Ureter (tissue), 1 donor: ENCODE measurements around the gene GCK. TPM values are rescaled to one million over a fixed set of nuclear protein-coding genes. Genes with fewer than 3 reads are reported as not detected.
"Not testable (repeated sequence)": the region's sequence is repeated elsewhere in the genome, so short reads cannot be mapped to it uniquely, and the experiment has no call there.

Source experiments
- DNase-seq: peaks from one replicate; pipeline ENCODE4 v3.0.0-alpha.2; 2020; ENCODE audit warnings: low spot score
- total RNA-seq: library from RNA; stranded (reverse); gene quantifications from one replicate; pipeline ENCODE4 v1.2.4, GENCODE V29; 2023
- donor health status: DM: yes; HTN: yes; CAD: no.

The GCK gene
- total RNA-seq, 1 donor from 2014 or later, result 0.39 TPM

DNA sequence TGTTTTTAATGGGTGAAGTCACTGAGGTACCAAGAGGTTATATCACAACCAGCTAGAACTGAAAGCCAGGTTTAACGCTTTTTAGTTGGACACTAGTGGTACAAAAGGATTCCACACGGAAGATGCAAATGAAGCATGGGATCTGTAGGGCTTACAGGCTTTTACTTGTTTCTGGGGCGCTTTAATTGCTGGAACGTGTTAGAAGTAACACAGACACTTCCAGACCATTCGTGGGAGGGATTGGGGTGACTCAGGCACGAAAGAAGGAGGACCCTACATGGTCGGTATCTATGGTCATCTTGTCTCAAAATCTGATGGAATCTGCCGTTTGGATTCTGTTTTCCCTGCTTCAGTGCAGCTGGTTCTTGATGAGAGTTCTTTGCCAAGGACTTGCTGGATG, 12.6 kb upstream of the GCK start:
- no peak for DNase-seq

DNA sequence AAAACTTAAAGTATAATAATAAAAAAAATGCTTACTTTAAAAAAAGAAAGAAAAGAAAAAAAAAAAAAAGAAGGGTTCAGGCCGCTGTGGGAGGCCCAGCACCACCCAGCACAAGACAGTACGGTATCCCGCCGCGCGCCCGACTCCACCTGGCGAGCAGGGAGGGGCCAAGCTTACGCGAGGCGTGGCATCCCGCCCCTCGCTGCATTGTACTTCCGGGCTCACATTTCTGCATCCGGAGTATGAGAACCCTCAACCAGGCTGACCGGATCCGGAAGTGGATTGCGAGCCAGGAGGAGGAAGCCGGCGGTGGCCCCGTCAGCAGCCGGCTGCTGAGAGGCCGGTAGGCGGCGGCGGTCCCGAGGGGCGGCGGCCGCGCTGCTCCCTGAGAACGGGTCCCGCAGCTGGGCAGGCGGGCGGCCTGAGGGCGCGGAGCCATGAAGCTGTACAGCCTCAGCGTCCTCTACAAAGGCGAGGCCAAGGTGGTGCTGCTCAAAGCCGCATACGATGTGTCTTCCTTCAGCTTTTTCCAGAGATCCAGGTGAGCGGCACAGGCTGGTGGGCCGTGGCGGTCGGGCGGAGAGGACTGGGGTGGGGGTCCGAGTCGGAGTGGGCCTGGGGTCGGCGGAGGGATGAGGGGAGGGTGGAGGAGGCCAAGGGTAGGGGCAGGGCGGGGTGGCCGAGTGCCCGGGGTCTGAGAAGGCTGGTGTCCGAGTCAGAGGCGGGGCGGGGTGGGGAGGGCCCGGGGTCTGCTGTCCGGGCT, 11.6 kb upstream of the GCK start, which contains the start of gene YKT6:
TSS of gene YKT6 (plus strand) at position 280 of the 763 bp plus-strand sequence. CDS start at position 438, 158 bp downstream.
- DNase-seq, result peak; percentile 96

DNA sequence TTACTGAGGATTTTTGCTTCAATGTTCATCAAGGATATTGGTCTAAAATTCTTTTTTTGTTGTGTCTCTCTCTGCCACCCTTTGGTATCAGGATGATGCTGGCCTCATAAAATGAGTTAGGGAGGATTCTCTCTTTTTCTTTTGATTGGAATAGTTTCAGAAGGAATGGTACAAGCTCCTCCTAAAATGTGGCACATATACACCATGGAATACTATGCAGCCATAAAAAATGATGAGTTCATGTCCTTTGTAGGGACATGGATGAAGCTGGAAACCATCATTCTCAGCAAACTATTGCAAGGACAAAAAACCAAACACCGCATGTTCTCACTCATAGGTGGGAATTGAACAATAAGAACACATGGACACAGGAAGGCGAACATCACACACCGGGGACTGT, 10.9 kb upstream of the GCK start:
- DNase-seq, result not testable (repeated sequence)

DNA sequence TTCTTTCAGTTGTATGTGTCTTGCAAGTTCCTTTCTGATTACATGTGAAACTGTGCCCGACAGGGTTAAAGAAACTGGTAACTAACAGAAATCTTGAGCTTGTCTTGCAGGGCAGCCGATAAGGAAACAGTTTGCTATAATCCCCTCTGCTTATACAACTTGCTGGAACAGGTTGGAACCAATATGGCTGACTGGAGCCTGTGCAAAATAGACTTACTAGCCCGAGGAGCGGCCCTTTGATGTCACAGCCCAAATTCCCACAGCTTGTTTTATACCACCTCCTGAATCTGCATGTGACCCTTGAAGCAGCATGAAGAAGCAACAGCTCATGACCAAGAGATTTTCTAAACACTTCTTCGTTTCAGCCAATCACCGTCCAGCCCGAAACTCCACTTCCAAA, 8.2 kb upstream of the GCK start:
- no peak for DNase-seq

DNA sequence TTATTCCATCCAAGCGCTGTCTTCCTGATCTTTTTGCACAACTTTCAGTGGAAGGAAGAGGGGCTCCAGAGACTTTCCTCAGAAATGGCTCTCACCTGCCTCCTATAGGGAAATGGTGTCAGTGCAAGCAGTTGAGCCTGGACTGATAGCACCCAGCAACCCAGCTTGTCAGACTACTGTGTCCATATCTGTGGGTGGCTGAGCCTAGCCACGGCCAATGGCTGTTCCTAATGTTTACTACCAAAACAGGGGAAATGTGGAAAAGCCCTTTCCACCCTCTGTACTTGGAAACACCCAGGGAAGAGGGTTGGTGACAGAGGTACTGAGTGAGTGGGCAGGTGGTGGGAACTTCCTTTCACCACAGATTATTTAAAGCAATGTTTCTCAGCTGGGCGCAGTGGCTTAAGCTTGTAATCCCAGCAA, 7.2 kb upstream of the GCK start:
- no peak for DNase-seq

DNA sequence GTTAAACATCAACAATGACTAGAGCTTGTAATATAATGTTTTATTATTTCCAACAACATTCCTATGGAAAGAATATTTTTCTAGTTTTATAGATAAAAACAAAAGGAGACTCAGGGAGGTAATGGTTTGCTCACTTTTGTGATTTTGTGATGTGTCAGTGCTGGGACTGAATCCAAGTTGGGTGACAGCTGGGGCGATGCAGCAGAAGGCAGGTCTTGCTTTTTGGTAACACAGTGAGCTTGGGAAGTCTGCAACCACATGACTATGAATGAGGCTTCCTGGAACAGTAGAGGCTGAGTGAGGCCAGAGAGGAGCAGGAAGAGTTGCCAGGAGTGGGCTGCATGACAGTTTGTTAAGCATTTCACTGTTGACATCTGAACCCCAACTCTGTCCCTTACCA, 6.7 kb upstream of the GCK start:
- no peak for DNase-seq

DNA sequence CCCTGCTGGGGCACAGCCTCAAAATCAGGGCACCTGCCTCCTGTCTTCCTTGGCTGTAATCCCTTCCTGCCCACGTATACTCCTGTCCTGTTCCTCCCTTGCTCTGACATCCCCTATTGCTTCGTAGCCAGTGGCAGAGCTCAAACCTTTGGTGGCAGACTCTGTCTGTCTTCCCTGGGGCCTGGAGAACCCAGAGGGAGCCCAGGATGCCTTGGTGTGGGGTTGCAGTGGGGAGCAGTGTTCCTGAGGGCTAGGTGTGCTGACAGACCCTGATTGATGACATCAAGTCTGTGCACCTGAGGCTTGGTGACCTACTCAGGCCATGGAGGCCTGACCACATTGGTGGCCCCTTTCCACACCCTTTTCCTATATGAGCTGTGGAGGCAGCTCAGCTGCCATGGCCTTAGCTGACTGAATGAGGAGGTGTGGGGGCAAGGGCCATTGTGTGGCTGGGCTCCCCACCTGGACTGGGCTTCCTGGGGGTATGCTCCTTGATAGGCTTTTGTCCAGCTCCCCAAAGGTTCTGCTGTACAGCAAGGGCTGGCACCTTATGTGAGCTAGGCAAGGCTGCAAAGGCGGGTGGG, 5.4 kb upstream of the GCK start:
- DNase-seq, result no peak

DNA sequence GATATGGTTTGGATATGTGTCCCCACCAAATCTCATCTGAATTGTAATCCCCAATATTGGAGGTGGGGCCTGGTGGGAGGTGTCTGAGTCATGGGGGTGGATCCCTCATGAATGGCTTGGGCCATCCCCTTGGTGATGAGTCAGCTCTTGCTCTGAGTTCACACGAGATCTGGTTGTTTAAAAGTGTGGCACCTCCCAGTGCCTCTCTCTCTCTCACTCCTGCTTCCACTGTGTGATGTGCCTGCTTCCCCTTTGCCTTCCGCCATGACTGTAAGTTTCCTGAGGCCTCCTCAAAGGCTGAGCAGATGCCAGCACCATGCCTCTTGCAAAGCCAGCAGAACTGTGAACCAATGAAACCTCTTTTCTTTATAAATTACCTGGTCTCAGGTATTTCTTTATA, 4.8 kb upstream of the GCK start:
- no peak for DNase-seq

DNA sequence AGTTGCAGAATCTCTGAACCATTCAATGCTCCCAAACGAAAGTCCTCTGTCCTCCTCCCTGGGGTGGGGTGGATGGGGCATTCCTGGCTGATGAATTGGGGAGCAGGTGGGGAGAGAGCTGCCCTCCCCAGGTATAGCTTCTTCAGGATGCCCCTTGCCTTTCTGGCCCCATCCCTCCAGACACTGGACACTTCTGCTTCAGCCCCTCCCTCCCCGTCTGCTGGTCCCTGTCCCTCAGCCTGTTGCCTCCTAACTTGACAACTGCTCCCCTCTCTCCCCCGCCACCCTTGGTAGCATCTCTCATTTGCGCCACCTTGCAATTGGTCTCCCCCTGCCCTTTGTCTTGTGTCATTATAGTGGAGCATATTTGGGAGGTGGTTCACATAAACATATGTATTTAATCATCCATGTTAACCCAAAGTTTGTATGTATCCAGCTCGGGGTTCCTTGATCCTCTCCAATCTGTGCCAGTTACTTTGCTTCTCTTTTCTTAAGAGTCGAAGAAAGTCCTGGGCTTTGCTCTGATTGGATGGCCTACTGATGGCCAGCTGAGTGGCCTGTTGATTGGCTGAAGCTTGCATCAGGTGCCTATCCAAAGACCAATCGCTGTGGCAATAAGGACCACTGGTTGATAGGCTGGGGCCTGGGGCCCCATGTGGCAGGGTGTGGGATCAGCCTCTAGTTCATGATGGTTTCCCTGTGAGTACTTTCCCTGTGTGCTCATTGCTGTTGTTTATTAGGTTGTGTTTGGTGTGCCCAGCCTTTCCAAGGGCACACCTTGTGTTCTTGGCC, 4.0 kb upstream of the GCK start:
- DNase-seq, result no peak

DNA sequence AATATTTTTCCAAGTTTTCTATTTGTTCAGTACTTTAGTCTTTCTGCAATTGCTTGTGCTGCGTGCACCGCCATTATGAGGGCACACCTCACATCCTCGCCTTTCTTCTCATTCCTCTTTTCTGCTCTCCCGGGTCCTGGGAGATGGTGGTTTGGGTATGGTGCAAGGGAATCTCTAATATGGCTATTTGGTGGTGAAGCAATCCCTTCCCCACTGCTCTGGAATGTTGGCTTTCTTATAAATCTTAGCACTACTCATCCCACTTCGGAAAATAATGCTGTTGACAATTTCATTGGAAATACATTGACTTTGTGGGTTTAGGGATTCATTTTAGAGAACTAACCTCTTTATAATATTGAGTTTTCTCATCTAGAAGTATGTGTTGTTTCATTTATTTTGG, 1.9 kb upstream of the GCK start:
- no peak for DNase-seq

DNA sequence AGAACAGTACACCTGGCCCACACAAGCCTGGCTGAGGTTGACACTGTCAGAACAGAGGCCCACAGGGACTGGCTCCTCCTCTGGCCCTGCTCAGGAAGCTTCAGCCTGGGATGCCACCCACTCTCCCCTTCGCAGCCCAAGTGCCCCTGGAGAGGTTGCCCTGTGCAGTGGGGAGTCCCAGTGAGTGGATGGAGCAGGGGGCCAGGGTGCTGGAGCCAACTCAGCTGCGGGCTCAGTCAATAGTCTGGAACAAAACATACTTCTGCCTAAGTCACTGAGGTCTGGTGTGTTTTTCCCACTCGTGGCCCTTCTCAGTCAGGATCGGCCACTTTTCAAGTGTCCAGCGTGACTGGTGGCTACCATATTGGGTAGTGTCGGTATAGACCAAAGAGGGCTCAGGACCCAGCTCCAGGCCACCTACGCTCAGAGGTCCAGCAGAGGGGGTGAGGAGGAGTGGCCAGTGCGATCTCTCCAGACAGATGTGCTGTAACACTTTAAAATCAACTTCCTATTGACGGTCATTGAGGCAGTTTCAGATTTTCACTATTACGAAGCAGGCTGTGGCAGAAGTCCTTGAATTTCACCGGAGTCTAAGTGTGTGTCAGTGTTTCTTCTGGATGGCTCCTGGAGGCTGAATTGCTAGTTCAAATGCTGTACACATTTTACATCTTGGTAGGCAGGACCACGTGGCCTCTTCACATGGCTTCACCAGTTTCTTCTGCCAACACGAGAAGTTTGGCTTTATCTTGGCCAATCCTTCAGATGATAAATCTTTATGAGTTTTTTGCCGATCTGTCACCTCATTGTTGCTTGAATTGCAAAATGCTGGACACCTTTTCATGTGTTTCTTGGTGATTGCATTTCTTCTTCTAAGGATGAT, 994 bp upstream of the GCK start:
- DNase-seq, result no peak

DNA sequence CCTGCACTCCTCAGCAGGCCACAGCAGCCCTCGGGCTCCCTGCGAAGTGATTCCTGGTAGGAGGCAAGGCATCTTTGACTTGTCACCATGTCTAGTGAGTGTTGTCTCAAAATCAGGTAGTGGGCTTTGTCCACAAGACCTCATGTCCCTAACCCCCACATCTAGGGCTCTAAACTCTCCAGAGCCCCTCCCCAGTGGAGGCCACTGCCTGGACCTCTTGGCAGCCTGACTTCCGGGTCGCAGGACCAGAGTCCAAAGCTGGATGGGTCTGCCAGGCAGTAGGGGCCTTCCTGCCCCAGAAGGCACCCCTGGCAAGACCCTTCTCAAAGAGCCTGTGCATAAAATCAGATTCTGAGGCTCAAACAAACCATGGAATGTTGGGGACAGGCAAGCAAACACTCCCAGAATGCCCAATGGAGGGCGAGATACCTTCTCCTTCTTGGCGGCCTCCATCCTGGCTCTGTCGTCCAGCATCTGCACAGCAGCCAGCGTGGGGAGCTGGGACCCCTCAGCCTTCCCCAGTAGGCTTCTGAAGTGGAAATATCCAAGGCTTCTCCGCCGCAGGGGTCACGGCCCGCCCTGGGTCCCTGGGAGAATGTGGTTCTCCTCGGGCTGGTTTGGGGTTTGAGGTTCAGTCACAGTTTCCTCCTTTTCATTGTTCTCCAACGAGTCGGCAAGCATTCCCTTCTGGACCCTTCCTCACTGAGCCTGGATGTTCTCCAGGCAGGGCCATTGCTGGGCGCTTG, 586 bp downstream of the GCK start:
- DNase-seq, result no peak

DNA sequence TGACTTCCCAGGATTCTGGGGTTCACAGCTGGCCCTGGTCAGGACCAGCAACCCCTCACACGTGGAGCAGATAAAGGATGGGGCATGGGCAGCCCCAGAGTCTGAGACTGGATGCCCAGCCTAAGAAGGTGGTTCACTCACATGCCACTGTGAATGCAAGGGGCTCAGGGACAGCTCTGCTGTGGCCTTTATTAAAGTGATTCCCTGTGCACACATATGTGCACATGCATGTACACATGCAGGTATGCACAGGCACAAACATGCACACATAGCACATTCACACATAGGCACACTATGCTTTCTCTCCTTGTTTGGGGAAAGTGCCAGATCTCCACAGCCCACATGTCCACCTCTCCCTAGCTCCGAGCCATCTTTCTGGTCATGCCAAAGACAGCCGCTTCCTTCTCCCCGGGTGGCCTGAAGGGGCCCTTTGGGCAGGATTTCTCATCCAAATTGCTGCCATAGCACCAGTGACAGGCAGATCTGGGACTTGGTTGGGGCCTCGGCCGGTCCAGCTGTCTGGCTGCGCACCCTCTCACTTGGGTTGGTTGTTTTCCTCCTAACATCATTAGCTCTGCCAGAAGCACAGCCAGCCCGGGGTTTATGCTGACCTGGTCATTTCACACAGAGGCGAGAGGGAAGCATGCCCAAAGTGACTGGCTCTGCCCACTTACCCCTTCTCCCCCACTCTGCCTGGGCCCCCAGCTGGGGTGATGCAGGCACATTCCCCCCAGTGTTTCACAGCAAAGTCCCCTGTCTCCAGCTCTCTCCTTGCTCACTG, 1.4 kb downstream of the GCK start:
- no peak for DNase-seq

DNA sequence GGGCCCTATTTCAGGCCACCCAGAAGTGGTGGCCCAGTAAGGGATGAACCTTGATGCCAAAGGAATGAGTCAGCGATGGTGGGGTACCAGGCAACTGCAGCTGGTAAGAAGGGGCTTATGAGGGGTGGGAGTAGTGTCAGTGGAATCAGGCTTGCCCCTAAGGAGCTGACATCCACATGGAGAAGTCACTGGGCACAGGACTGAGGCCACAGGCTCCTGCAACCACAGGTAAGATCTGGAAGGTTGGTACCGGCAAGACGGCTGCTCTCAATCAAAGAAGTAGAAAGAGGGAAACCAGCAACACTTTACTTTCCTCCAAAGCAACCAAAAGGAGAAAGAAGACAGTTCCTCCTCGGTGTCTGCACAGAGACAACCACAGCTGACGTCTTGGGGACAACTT, 2.5 kb downstream of the GCK start:
- DNase-seq, result no peak

DNA sequence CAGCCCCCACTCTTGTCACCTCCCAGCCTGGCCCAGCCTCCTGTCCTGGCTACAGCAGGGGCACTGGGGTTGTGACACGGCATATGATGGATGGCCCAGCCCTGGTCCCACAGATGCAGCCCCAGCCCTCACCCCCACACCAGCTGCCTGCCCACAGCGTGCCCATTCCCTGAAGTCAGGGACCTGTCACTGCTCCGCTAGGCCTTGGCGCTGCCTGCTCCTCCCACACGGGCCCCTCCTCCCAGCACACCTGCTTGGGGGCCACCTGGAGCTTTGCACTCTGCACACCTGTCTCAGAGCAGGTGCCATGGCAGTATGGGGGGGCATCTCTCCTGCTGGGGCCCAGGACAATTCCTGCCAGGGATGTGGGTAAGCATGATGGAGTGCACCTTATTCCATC, 3.5 kb downstream of the GCK start:
- DNase-seq, result no peak

DNA sequence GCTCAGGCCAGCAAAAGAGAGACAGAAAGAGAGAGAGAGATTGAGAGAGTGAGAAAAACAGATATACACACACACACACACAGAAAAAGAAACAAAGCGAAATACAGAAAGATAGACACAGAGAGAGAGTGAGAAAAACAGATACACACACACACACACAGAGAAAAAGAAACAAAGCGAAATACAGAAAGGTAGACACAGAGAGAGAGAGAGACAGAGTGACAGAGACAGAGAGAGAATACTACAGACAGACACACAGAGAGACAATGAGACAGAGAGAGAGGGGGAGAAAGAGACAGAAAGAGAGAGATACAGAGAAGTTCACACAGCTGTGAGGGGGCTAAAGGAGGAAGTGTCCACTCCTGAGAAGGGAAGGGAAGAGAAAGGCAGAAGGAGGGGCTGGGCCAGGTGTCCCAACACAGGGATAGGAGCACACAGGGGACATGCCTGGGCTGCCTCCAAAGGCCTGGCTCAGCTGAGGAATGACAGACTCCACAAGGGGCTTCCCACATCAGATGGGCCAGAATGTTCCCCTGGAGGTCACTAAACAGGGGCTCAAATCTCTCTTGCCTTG, 4.3 kb downstream of the GCK start:
- DNase-seq, result no peak

DNA sequence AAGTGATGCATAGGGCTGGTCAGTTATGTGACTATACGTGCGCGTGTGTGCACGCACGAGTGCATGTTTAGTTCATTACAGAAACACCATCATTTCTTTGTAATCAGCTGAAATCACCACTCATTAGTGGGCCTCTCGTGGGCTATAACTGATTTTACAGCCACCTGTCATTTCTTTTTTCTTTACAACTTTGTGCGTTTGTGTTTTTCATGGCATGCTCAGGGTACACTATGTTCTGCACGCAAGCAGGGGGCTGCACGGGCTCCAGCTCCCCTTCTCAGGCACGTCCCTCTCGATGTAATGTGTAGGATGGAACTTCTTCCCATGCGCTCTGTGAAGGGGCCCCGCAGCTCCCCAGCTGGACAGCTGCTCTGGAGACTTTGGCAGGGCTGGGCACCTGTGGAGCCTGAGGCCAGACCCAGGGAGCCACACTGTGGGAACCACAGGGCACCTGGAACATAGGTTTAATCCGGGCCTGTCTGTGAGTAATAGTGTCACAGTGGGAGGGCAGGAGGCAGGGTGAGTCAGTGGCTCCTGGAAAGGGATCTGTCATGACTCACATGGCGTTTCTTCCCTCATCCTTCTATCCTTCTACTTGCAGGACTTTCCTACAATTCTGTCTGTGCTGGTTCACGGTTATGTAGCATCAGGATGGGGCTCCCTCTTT, 4.9 kb downstream of the GCK start:
- no peak for DNase-seq

DNA sequence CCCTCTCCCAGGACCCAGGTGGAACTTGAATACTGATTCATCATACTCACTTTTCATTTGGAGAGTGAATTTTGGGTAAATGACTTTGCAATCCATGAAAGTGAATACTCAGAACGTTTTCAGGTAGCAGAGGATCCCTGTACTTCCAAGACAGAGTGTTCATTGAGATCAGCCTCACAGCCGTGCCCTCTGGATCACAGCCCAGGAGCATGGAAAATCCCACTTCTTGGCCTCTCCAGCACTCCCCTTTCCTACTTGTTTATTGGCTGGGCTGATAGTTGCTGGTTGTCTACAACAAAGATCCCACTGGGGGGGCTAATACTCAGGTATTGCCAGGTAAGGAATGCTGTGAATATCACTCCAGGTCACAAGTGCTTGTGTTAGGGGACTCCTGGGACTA, 5.9 kb downstream of the GCK start:
- DNase-seq, result no peak

DNA sequence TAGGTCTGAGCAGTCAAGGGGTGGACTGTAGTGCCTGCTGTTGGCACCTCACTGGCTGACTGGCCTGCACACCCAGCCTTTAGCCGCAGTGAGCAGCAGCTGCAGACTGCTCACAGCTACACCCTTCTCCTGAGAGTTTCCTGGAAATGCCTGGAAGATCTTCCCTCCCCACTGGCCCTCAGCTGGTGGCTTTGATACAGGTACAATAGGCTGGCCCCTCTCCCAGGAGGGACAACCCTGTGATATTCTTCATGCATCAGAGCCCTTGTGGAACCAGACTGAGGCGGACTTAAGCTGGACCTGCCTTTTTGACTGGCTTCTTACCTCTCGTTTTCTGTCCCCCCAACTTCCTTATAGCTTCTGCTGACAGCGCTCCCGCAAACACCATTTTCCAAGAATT, 6.4 kb downstream of the GCK start:
- no peak for DNase-seq
